PC-3 (cell line): ENCODE data around the gene PYROXD2. TPM values are rescaled to one million over a fixed set of nuclear protein-coding genes. Genes with fewer than 3 reads are reported as not detected.

Experiments
- ATAC-seq: fragments of 200-7000 bp; cut with Tn5 transposase; 2 replicates; pipeline ENCODE4 v1.9.1; 2020; ENCODE audit warnings: mild to moderate bottlenecking, moderate library complexity
- BruUV-seq: library from RNA; stranded (reverse); fragments of 400-500 nt; replicated peaks from 2 replicates; lab custom pipeline; 2021; lab: Mats Ljungman, UMichigan
- CTCF ChIA-PET: fragments of 300-600 bp; sonication (Branson Sonifier 250); formaldehyde crosslinking; loops from one replicate; lab custom pipeline; 2022; ENCODE audit warnings: antibody characterized with exemption; lab: Charles Lee
- POLR2A ChIA-PET: fragments of 300-600 bp; sonication (Branson Sonifier 250); formaldehyde crosslinking; loops from one replicate; lab custom pipeline; 2022; ENCODE audit warnings: antibody characterized with exemption; ENCODE audit not compliant: unreplicated experiment; lab: Charles Lee
- DNase-seq: peaks from one replicate; pipeline ENCODE4 v3.0.0-alpha.2; 2015
- H2AFZ ChIP-seq: fragments of 300-600 bp; sonication (generic); 2 replicates; pipeline ENCODE4 v1.6.0; 2016; ENCODE audit warnings: antibody characterized with exemption, low read length
- H3F3A ChIP-seq: fragments of 300-600 bp; sonication (generic); one replicate; pipeline ENCODE4 v1.6.0; 2017; ENCODE audit warnings: antibody characterized with exemption, low read length, control low read depth, mild to moderate bottlenecking; ENCODE audit not compliant: unreplicated experiment
- H3K27ac ChIP-seq: fragments of 300-600 bp; sonication (generic); 2 replicates; pipeline ENCODE4 v1.5.1; 2016; ENCODE audit warnings: mild to moderate bottlenecking, low read length
- H3K27me3 ChIP-seq: fragments of 300-600 bp; sonication (generic); 2 replicates; pipeline ENCODE4 v1.6.1; 2016; ENCODE audit warnings: low read length, mixed read lengths
- H3K36me3 ChIP-seq: fragments of 300-600 bp; sonication (generic); 2 replicates; pipeline ENCODE4 v1.6.1; 2016; ENCODE audit warnings: low read depth, mixed run types, low read length, mixed read lengths
- H3K4me1 ChIP-seq: fragments of 300-600 bp; sonication (generic); 2 replicates; pipeline ENCODE4 v1.5.1; 2016; ENCODE audit warnings: low read length; ENCODE audit not compliant: insufficient read depth
- H3K4me2 ChIP-seq: fragments of 300-600 bp; sonication (generic); 2 replicates; pipeline ENCODE4 v1.6.0; 2016; ENCODE audit warnings: low read length
- H3K4me3 ChIP-seq: fragments of 300-600 bp; sonication (generic); 2 replicates; pipeline ENCODE4 v1.5.1; 2016; ENCODE audit warnings: mild to moderate bottlenecking, low read length, mixed read lengths
- H3K79me2 ChIP-seq: fragments of 300-600 bp; sonication (generic); 2 replicates; pipeline ENCODE4 v1.6.1; 2017; ENCODE audit warnings: low read length, mixed read lengths
- H3K9ac ChIP-seq: fragments of 300-600 bp; sonication (generic); 2 replicates; pipeline ENCODE4 v1.6.0; 2016; ENCODE audit warnings: mild to moderate bottlenecking, low read length
- H3K9me2 ChIP-seq: fragments of 300-600 bp; sonication (generic); replicated peaks from 2 replicates; pipeline ENCODE4 v1.6.1; 2016; ENCODE audit warnings: mixed run types, low read length, mixed read lengths
- H3K9me3 ChIP-seq: fragments of 300-600 bp; sonication (generic); 2 replicates; pipeline ENCODE4 v1.6.1; 2016; ENCODE audit warnings: low read length, mixed read lengths
- H4K20me1 ChIP-seq: fragments of 300-600 bp; sonication (generic); 2 replicates; pipeline ENCODE4 v1.6.1; 2016; ENCODE audit warnings: low read length, mixed read lengths
- CTCF ChIP-seq: fragments of 300-600 bp; sonication (generic); conservative IDR thresholded peaks from 2 replicates; pipeline ENCODE4 v1.5.1; 2017; ENCODE audit warnings: antibody characterized with exemption, low read depth, mild to moderate bottlenecking, low read length
- EZH2 ChIP-seq: fragments of 300-600 bp; sonication (generic); IDR thresholded peaks from one replicate; pipeline ENCODE4 v1.6.1; 2017; ENCODE audit warnings: antibody characterized with exemption, mild to moderate bottlenecking, low read length; ENCODE audit not compliant: unreplicated experiment
- EZH2phosphoT487 ChIP-seq: fragments of 300-600 bp; sonication (generic); IDR thresholded peaks from 2 replicates; pipeline ENCODE4 v1.6.1; 2018; ENCODE audit warnings: mild to moderate bottlenecking, antibody characterized with exemption, low read length, borderline replicate concordance
- intact Hi-C: fragments of 100-400 bp; cut with micrococcal nuclease; formaldehyde crosslinking; loops from 2 replicates; pipeline ENCODE4 v1.9.0; 2023
- total RNA-seq: library from RNA; depleted of rRNA; stranded (reverse); fragments of >200 nt; gene quantifications from 2 replicates; pipeline ENCODE4 v1.2.3, GENCODE V29; 2014

Gene PYROXD2
- total RNA-seq, 1 experiment from 2014 or later: 3.1 TPM

DNA sequence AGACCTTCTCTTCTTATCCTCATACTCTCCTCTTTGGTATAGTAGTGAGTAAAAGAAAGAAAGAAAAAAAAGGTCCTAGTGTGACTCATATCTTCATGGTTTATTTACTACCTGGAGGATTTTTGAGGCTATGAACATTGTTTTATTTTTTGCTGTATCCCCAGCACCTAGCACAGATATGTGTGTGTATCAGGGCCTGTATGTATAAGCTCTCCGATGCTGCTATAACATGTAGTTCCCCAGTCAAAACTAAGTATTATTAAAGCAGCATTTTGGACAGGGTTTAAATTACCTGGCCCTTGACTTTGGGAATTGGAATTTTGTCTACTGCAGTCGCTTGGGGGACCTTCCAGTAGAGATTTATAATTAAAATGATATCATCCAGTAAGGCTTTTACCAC is 46.3 kb downstream of the PYROXD2 start:
- TF ChIP-seq EZH2phosphoT487 (no peak), CTCF (no peak), EZH2 (no peak)
- no peaks in the 10 kb centered on the region for H3K9me3 ChIP-seq
- no peaks in the 10 kb centered on the region for H3K36me3 ChIP-seq
- H4K20me1 ChIP-seq: no peaks in the 10 kb centered on the region
- H3K4me2 ChIP-seq: no peak overlapping the region
- no peaks in the 10 kb centered on the region for H3K27me3 ChIP-seq
- no TSS peak for BruUV-seq
- no peak overlapping the region for H2AFZ ChIP-seq
- intact Hi-C loops: no loop called here
- H3F3A ChIP-seq: no peaks in the 10 kb centered on the region
- no peaks in the 10 kb centered on the region for H3K79me2 ChIP-seq
- H3K9me2 ChIP-seq: no peaks in the 10 kb centered on the region
- POLR2A ChIA-PET: no interaction called here
- DNase-seq: no peak
- CTCF ChIA-PET: no interaction called here
- H3K4me1 ChIP-seq: peaks cover 12% of the 10 kb centered on the region
- no peak overlapping the region for H3K27ac ChIP-seq
- no peak overlapping the region for H3K4me3 ChIP-seq
- H3K9ac ChIP-seq: no peak overlapping the region
- peak; percentile 29; the same call in 1 of the 2 replicates for ATAC-seq

DNA sequence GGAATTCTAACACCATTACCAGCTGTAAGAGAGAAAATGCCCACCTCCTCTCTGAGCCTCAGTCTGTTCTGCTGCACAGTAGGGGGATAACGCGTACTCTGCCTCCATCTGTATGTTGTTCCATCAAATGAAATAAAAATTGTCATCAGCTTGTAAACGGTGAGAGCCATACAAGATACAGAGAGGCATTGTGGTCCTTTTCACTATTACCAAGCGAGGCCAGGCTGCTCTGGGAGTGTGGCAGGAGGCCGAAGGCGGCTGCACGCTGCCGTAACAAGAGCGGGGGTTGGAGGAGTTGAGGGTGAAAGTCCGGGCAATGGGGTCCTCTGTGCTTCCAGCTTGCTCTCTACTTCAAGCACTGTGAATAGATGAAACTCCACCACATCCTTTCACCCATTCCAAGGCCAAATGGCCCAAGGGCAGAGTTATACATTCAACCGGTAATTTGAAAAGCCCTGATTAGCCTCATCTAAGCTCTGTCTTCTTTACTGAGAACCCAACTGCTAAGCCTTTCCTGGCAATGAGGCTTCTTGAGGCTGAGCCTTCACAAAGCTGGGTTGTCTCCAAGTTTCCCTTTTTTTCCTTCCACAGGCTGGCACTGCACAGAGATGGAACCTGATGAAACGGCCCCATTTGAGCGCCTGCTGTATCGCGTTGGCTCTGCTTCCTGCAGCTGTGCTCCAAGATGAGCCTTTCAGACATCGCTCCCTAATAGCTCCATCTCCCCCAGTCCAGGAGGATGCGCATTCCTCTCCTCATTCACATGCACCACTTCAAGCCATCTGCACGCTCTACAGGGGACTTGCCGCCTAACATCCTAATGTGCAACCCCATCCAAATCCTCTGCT is 47.2 kb downstream of the PYROXD2 start:
- Histone ChIP-seq H3K79me2 (no peaks in the 10 kb centered on the region), H3K4me1 (peaks cover 15% of the 10 kb centered on the region), H3K9me3 (no peaks in the 10 kb centered on the region), H3F3A (no peaks in the 10 kb centered on the region), H3K27ac (no peak overlapping the region), H3K9me2 (no peaks in the 10 kb centered on the region), H2AFZ (no peak overlapping the region), H3K9ac (no peak overlapping the region), H3K27me3 (no peaks in the 10 kb centered on the region), H3K4me3 (no peak overlapping the region), H3K36me3 (no peaks in the 10 kb centered on the region), H4K20me1 (no peaks in the 10 kb centered on the region), H3K4me2 (no peak overlapping the region)
- no peak for DNase-seq
- POLR2A ChIA-PET: no interaction called here
- intact Hi-C loops: no loop called here
- no peak for ATAC-seq
- no TSS peak for BruUV-seq
- TF ChIP-seq EZH2phosphoT487: no peak
- TF ChIP-seq CTCF: no peak
- CTCF ChIA-PET: no interaction called here

DNA sequence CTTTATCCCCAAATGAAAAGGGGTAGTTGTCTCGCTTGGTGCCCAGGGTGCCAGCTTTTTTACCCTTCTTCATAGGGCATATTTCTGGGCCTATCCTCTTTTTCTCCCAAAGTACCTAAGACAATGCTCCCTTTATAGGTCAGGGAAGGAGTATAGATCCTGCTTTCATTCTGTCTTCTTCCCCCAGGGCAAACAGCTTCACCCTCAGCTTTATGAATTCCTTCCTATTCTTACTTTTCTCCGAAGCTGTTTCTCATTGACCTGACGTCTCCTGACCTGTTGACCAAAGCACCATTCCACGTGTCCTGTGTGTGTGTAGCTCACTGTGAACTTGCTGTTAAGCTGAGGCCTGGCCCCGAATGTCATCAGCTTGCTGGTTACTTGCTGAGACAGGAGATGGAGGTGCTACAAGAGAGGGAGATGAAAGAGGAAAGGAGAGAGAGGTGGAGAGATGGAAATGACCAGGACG is 48.9 kb downstream of the PYROXD2 start:
- H3K9ac ChIP-seq: no peak overlapping the region
- POLR2A ChIA-PET: interaction anchor here (0.9 kb wide), 1 partner anchor 8 kb away, joined by 8 read pairs; no protein-coding TSS in a partner anchor
- TF ChIP-seq EZH2phosphoT487 (no peak), EZH2 (no peak), CTCF (no peak)
- no peak overlapping the region for H3K4me2 ChIP-seq
- no peak overlapping the region for H3K4me3 ChIP-seq
- no peaks in the 10 kb centered on the region for H3K79me2 ChIP-seq
- H3K27me3 ChIP-seq: no peaks in the 10 kb centered on the region
- no peaks in the 10 kb centered on the region for H3K9me3 ChIP-seq
- H3F3A ChIP-seq: no peaks in the 10 kb centered on the region
- H3K36me3 ChIP-seq: no peaks in the 10 kb centered on the region
- no peak overlapping the region for H3K27ac ChIP-seq
- CTCF ChIA-PET: no interaction called here
- no peaks in the 10 kb centered on the region for H3K9me2 ChIP-seq
- intact Hi-C loops: no loop called here
- H4K20me1 ChIP-seq: no peaks in the 10 kb centered on the region
- ATAC-seq (no peak), DNase-seq (no peak)
- BruUV-seq: no TSS peak
- no peak overlapping the region for H2AFZ ChIP-seq
- H3K4me1 ChIP-seq: peaks cover 15% of the 10 kb centered on the region
